Neutrophil (primary cell): ENCODE measurements around the gene FXR2.

ENCODE experiments used
- H3K27ac ChIP-seq: fragments of 200-600 bp; sonication (generic); 2 replicates; pipeline ENCODE4 v1.5.1; 2016; ENCODE audit warnings: mild to moderate bottlenecking, moderate library complexity
- H3K27me3 ChIP-seq: fragments of 200-600 bp; sonication (generic); 2 replicates; pipeline ENCODE4 v1.6.0; 2016; ENCODE audit warnings: mild to moderate bottlenecking
- H3K36me3 ChIP-seq: fragments of 200-600 bp; sonication (generic); 2 replicates; pipeline ENCODE4 v1.5.1; 2017
- H3K4me1 ChIP-seq, 2 experiments: fragments of 200-600 bp in 1 of 2; sonication (generic) in 1 of 2; 1 replicate in 1 of 2; 2 replicates in 1 of 2; pipeline versions ENCODE4 v1.5.1 to v1.6.1; 2013 to 2016; ENCODE audit warnings: low read depth in 1 of 2, low read length in 1 of 2, mild to moderate bottlenecking in 1 of 2, moderate library complexity in 1 of 2; ENCODE audit not compliant: control insufficient read depth in 1 of 2, insufficient read depth in 1 of 2
- H3K4me3 ChIP-seq, 2 experiments: fragments of 200-600 bp in 1 of 2; sonication (generic) in 1 of 2; 1 replicate in 1 of 2; 2 replicates in 1 of 2; pipeline ENCODE4 v1.5.1; 2013 to 2016; ENCODE audit warnings: low read depth in 1 of 2, low read length in 1 of 2, mild to moderate bottlenecking in 1 of 2, moderate library complexity in 1 of 2
- H3K9me3 ChIP-seq: fragments of 200-600 bp; sonication (generic); 2 replicates; pipeline ENCODE4 v1.5.1; 2016
- TF ChIP-seq, protein P1 (sequence below): fragments of 200-600 bp; sonication (generic); IDR thresholded peaks from 2 replicates; pipeline ENCODE4 v1.5.1; 2016; ENCODE audit warnings: antibody characterized with exemption

FXR2 gene

DNA sequence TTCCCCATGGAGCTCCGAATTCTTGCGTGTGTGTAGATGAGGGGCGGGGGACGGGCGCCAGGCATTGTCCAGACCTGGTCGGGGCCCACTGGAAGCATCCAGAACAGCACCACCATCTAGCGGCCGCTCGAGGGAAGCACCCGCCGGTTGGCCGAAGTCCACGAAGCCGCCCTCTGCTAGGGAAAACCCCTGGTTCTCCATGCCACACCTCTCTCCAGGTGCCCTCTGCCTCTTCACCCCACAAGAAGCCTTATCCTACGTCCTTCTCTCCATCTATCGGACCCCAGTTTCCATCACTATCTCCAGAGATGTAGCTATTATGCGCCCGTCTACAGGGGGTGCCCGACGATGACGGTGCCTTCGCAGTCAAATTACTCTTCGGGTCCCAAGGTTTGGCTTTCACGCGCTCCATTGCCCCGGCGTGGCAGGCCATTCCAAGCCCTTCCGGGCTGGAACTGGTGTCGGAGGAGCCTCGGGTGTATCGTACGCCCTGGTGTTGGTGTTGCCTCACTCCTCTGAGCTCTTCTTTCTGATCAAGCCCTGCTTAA lies 53.6 kb downstream of the FXR2 start:
- H3K27ac ChIP-seq, result peak overlapping the region; percentile 92
- peaks cover 55 to 61% of the 10 kb centered on the region in 2 experiments for H3K4me1 ChIP-seq
- peaks cover 34% of the 10 kb centered on the region for H3K36me3 ChIP-seq
- H3K4me3 ChIP-seq, result peak overlapping the region; percentile 67 to 88
- H3K9me3 ChIP-seq, result no peaks in the 10 kb centered on the region
- TF ChIP-seq, protein P1, sequence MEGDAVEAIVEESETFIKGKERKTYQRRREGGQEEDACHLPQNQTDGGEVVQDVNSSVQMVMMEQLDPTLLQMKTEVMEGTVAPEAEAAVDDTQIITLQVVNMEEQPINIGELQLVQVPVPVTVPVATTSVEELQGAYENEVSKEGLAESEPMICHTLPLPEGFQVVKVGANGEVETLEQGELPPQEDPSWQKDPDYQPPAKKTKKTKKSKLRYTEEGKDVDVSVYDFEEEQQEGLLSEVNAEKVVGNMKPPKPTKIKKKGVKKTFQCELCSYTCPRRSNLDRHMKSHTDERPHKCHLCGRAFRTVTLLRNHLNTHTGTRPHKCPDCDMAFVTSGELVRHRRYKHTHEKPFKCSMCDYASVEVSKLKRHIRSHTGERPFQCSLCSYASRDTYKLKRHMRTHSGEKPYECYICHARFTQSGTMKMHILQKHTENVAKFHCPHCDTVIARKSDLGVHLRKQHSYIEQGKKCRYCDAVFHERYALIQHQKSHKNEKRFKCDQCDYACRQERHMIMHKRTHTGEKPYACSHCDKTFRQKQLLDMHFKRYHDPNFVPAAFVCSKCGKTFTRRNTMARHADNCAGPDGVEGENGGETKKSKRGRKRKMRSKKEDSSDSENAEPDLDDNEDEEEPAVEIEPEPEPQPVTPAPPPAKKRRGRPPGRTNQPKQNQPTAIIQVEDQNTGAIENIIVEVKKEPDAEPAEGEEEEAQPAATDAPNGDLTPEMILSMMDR, result peak; percentile 91
- no peaks in the 10 kb centered on the region for H3K27me3 ChIP-seq

DNA sequence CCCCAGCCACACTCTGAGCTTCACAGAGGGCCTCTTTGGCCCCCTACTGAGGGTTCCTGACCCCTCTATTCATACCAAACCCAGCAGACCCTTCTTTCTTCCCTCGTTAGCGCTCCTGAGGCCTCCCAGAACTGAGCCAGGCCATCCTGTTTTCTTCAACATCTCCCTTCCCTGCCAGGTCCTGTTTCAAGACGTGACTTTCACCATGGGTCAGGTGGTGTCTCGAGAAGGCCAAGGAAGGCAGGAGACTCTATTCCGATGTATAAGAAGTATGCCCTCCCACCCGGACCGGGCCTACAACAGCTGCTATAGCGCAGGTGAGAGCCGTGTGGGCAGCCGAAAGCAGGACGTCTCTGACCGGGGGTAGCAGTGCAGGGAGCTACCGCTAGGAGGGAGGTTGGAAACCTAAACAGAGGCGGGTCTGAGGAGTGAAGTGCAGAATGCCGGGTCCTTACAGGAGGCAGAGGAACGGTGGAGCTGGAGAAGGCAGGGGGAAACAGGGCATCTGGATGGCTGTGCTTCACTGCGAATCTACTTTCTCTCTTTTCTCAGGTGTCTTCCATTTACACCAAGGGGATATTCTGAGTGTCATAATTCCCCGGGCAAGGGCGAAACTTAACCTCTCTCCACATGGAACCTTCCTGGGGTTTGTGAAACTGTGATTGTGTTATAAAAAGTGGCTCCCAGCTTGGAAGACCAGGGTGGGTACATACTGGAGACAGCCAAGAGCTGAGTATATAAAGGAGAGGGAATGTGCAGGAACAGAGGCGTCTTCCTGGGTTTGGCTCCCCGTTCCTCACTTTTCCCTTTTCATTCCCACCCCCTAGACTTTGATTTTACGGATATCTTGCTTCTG lies 54.3 kb downstream of the FXR2 start:
- peak overlapping the region; percentile 80 to 88 for H3K4me3 ChIP-seq
- H3K9me3 ChIP-seq, result no peaks in the 10 kb centered on the region
- TF ChIP-seq, protein P1, result peak; percentile 79
- H3K27ac ChIP-seq, result peak overlapping the region; percentile 92
- peaks cover 55 to 61% of the 10 kb centered on the region in 2 experiments for H3K4me1 ChIP-seq
- peaks cover 31% of the 10 kb centered on the region for H3K36me3 ChIP-seq
- H3K27me3 ChIP-seq, result no peaks in the 10 kb centered on the region

DNA sequence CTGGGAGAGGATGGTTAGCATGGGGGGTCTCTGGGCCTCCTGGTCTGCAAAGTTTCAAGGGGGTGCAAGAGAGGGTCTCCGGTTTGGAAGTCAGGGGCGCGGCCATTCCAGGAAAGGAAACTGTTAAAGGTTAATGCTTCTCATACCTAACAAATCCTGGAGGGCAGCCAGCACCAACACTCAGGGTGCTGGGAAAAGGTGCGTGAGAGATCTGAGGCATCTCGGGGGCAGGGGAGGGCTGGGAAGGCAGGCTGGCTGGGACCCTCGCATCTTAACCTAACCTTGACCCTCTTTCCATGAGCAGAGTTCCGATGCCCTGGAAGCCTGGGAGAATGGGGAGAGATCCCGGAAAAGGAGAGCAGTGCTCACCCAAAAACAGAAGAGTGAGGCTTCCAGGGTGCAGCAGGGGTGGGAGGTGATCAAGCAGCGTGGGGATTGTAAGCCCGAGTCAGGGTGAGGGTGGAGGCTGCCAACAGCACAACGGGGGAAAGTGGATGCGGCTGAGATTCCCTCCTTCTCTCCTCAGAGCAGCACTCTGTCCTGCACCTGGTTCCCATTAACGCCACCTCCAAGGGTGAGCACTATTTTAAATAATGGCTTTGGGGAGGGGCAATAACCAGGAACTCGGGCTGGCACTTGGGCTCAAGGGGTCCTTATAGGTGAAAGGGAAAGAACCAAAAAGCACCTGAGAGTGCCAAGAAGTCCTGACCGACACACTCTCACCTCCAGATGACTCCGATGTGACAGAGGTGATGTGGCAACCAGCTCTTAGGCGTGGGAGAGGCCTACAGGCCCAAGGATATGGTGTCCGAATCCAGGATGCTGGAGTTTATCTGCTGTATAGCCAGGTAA lies 55.2 kb downstream of the FXR2 start:
- Histone ChIP-seq H3K27ac (peak overlapping the region; percentile 92), H3K4me3 (peak overlapping the region; percentile 80 to 88), H3K9me3 (no peaks in the 10 kb centered on the region), H3K36me3 (peaks cover 23% of the 10 kb centered on the region), H3K4me1 (peaks cover 55 to 61% of the 10 kb centered on the region in 2 experiments), H3K27me3 (no peaks in the 10 kb centered on the region)
- TF ChIP-seq, protein P1, result no peak

GRCh38 chr17:7558544-7559319 lies 56.0 kb downstream of the FXR2 start, which contains the start of gene TNFSF13:
Gene TNFSF13 (plus strand): TSS chr17:7558750. CDS start chr17:7559040, 290 bp downstream.
- Histone ChIP-seq H3K27ac (peak within 1 kb of the TSS; percentile 92), H3K36me3 (peaks cover 15% of the 10 kb centered on the region), H3K27me3 (no peaks in the 10 kb centered on the region), H3K4me3 (peak within 1 kb of the TSS; percentile 80 to 88), H3K4me1 (peaks cover 58 to 63% of the 10 kb centered on the region in 2 experiments), H3K9me3 (no peaks in the 10 kb centered on the region)
- TF ChIP-seq, protein P1, result no peak
